HCT116 (cell line): Measurements from ENCODE around the gene RAB40C. TPM values are rescaled to one million over a fixed set of nuclear protein-coding genes. Genes with fewer than 3 reads are reported as not detected.

Source experiments
- ATAC-seq: fragments of 200-7000 bp; cut with Tn5 transposase; 2 replicates; pipeline ENCODE4 v1.9.1; 2020; ENCODE audit warnings: mild to moderate bottlenecking, moderate library complexity
- BruUV-seq: library from RNA; stranded (reverse); fragments of 400-500 nt; replicated peaks from 2 replicates; lab custom pipeline; 2021; lab: Mats Ljungman, UMichigan
- CTCF ChIA-PET: fragments of 300-600 bp; sonication (Branson Sonifier 250); formaldehyde crosslinking; loops from one replicate; lab custom pipeline; 2021; ENCODE audit warnings: antibody characterized with exemption; lab: Charles Lee
- POLR2A ChIA-PET: fragments of 300-600, 350-600 bp; sonication (Branson Sonifier 250); formaldehyde crosslinking; loops from one replicate; lab custom pipeline; 2021; ENCODE audit warnings: antibody characterized with exemption; lab: Charles Lee
- RAD21 ChIA-PET, 2 experiments: fragments of 300-600 bp; sonication (Branson Sonifier 250); formaldehyde crosslinking; loops; one replicate each; lab custom pipeline; 2023; ENCODE audit warnings: low total read pairs in 2 of 2; ENCODE audit not compliant: uncharacterized antibody in 2 of 2, unreplicated experiment in 2 of 2, low non-redundant PET in 1 of 2; lab: Charles Lee
- DNase-seq: peaks from one replicate; pipeline ENCODE4 v3.0.0-alpha.2; 2010; ENCODE audit warnings: low read depth, low spot score
- H2AFZ ChIP-seq: fragments of 200-600 bp; shearing (Covaris generic), sonication (generic); 2 replicates; pipeline ENCODE4 v1.6.1; 2017; ENCODE audit warnings: low read depth, mixed run types, mixed read lengths, antibody characterized with exemption, low read length; ENCODE audit not compliant: poor library complexity, severe bottlenecking
- H3K27ac ChIP-seq: 2 replicates; pipeline ENCODE4 v1.5.1; 2012; ENCODE audit warnings: low read depth, low read length
- H3K27me3 ChIP-seq: fragments of 200-600 bp; sonication (generic); 2 replicates; pipeline ENCODE4 v1.6.1; 2016; ENCODE audit warnings: mixed run types, low read length, mixed read lengths; ENCODE audit not compliant: insufficient read depth
- H3K36me3 ChIP-seq, 2 experiments: fragments of 200-500 bp in 1 of 2; fragments of 200-600 bp in 1 of 2; sonication (Bioruptor generic) in 1 of 2; sonication (generic) in 1 of 2; 2 replicates each; pipeline versions ENCODE4 v1.5.1 to v1.6.1; 2014 to 2016; ENCODE audit warnings: low read length in 2 of 2, inconsistent platforms in 1 of 2, mixed read lengths in 1 of 2, mixed run types in 1 of 2; ENCODE audit not compliant: insufficient read depth in 2 of 2, control insufficient read depth in 1 of 2
- H3K4me1 ChIP-seq, 2 experiments: fragments of 200-600 bp in 1 of 2; sonication (generic) in 1 of 2; 2 replicates each; pipeline versions ENCODE4 v1.5.1 to v1.6.1; 2012 to 2017; ENCODE audit warnings: low read length in 2 of 2, inconsistent platforms in 1 of 2, mild to moderate bottlenecking in 1 of 2, mixed read lengths in 1 of 2, mixed run types in 1 of 2, moderate library complexity in 1 of 2; ENCODE audit not compliant: insufficient read depth in 2 of 2, control insufficient read depth in 1 of 2
- H3K4me2 ChIP-seq: fragments of 200-600 bp; sonication (generic); 2 replicates; pipeline ENCODE4 v1.6.1; 2017; ENCODE audit warnings: mixed run types, low read length, mixed read lengths
- H3K4me3 ChIP-seq, 2 experiments: fragments of 200-600 bp in 1 of 2; sonication (generic) in 1 of 2; replicated peaks in 1 of 2; 2 replicates each; pipeline ENCODE4 v1.5.1; 2011 to 2016; ENCODE audit warnings: low read length in 2 of 2, control low read depth in 1 of 2, low read depth in 1 of 2, mild to moderate bottlenecking in 1 of 2, mixed read lengths in 1 of 2, mixed run types in 1 of 2
- H3K79me2 ChIP-seq: fragments of 200-600 bp; sonication (generic); 2 replicates; pipeline ENCODE4 v1.6.1; 2017; ENCODE audit warnings: mild to moderate bottlenecking, mixed run types, low read length, moderate library complexity, mixed read lengths; ENCODE audit not compliant: insufficient read depth
- H3K9ac ChIP-seq: fragments of 200-600 bp; sonication (generic); 2 replicates; pipeline ENCODE4 v1.6.1; 2016; ENCODE audit warnings: low read length, mixed read lengths
- H3K9me2 ChIP-seq: fragments of 200-600 bp; sonication (generic), shearing (Covaris generic); 2 replicates; pipeline ENCODE4 v1.6.1; 2017; ENCODE audit warnings: mixed run types, mild to moderate bottlenecking, moderate library complexity; ENCODE audit not compliant: insufficient read depth
- H3K9me3 ChIP-seq, 2 experiments: fragments of 200-500 bp in 1 of 2; fragments of 200-600 bp in 1 of 2; sonication (Bioruptor generic) in 1 of 2; sonication (generic) in 1 of 2; 2 replicates each; pipeline ENCODE4 v1.6.1; 2014 to 2017; ENCODE audit warnings: low read length in 2 of 2, mixed read lengths in 2 of 2, inconsistent platforms in 1 of 2, low read depth in 1 of 2, mild to moderate bottlenecking in 1 of 2, mixed run types in 1 of 2, moderate library complexity in 1 of 2; ENCODE audit not compliant: control insufficient read depth in 1 of 2, insufficient read depth in 1 of 2
- H4K20me1 ChIP-seq: fragments of 200-600 bp; sonication (generic), shearing (Covaris generic); 2 replicates; pipeline ENCODE4 v1.6.1; 2017; ENCODE audit warnings: mixed run types, mild to moderate bottlenecking, moderate library complexity; ENCODE audit not compliant: insufficient read depth
- CEBPB ChIP-seq: IDR thresholded peaks from 2 replicates; pipeline ENCODE4 v1.6.1; 2012; ENCODE audit warnings: low read depth
- FOSL1 ChIP-seq: IDR thresholded peaks from 2 replicates; pipeline ENCODE4 v1.6.1; 2012; ENCODE audit warnings: low read depth
- JUND ChIP-seq: IDR thresholded peaks from 2 replicates; pipeline ENCODE4 v1.6.1; 2012
- POLR2AphosphoS5 ChIP-seq: IDR thresholded peaks from 2 replicates; pipeline ENCODE4 v1.6.1; 2011; ENCODE audit warnings: mild to moderate bottlenecking, low read depth, low read length, moderate library complexity
- SIN3A ChIP-seq: IDR thresholded peaks from 2 replicates; pipeline ENCODE4 v1.6.1; 2012; ENCODE audit warnings: low read depth
- SRF ChIP-seq: IDR thresholded peaks from 2 replicates; pipeline ENCODE4 v1.6.1; 2012; ENCODE audit warnings: low read depth
- ZFX ChIP-seq: fragments of 450-650 bp; IDR thresholded peaks from 2 replicates; pipeline ENCODE4 v1.6.1; 2017
- intact Hi-C: fragments of 100-400 bp; cut with micrococcal nuclease; formaldehyde crosslinking; loops from 2 replicates; pipeline ENCODE4 v1.10.0; 2022
- total RNA-seq: library from RNA; stranded (reverse); gene quantifications from one replicate; pipeline ENCODE4 v1.2.1, GENCODE V29; 2021; ENCODE audit not compliant: unreplicated experiment
- TF ChIP-seq, protein P1 (sequence below), 3 experiments: fragments of 200-600 bp in 1 of 3; sonication (generic) in 1 of 3; IDR thresholded peaks in 2 of 3; conservative IDR thresholded peaks in 1 of 3; 2 replicates each; pipeline ENCODE4 v1.5.1; 2012 to 2017; ENCODE audit warnings: low read depth in 2 of 3, low read length in 2 of 3, antibody characterized with exemption in 1 of 3, borderline replicate concordance in 1 of 3, control low read depth in 1 of 3, mild to moderate bottlenecking in 1 of 3, mixed read lengths in 1 of 3, mixed run types in 1 of 3, moderate library complexity in 1 of 3; ENCODE audit not compliant: insufficient read depth in 1 of 3

Gene RAB40C
- total RNA-seq, 1 experiment from 2014 or later, result 14.1 TPM

DNA sequence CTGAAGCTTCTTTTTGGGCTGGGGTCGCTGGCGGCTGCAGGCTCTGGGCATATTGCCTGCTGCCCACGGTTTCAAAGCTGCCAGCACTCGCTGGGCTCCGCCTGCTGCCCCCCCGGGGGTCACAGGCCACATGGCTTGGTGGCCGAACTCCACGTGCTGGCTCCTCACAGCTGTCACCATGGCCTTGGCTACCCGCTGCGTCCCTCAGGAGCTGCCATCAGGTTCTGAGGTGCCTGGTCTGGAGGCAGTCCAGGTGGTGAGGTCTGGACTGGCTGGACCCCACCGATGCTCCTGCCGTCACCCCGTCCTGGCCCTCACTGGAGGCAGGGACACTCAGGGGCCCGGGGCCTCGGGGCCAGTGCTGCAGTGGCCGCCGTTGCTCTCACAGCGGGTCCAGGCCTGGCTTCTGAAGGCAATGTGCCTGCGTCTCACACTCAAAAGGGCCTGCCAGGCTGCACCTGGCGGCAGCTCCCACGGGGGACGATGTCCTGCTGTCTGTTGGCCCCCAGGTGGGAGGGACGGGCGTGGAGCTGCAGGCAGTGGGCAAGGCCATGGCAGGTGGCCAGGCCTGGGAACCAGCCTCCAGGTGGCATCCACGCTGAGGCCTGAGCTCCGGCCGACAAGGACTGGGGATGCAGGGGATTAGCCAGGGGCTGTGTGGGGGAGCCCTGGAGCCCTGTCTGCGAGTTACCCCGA, 49.1 kb upstream of the RAB40C start:
- ATAC-seq (no peak), DNase-seq (no peak)
- TF ChIP-seq SRF (no peak), CEBPB (no peak), POLR2AphosphoS5 (no peak), ZFX (no peak), FOSL1 (no peak), JUND (no peak), SIN3A (no peak)
- TF ChIP-seq, protein P1, sequence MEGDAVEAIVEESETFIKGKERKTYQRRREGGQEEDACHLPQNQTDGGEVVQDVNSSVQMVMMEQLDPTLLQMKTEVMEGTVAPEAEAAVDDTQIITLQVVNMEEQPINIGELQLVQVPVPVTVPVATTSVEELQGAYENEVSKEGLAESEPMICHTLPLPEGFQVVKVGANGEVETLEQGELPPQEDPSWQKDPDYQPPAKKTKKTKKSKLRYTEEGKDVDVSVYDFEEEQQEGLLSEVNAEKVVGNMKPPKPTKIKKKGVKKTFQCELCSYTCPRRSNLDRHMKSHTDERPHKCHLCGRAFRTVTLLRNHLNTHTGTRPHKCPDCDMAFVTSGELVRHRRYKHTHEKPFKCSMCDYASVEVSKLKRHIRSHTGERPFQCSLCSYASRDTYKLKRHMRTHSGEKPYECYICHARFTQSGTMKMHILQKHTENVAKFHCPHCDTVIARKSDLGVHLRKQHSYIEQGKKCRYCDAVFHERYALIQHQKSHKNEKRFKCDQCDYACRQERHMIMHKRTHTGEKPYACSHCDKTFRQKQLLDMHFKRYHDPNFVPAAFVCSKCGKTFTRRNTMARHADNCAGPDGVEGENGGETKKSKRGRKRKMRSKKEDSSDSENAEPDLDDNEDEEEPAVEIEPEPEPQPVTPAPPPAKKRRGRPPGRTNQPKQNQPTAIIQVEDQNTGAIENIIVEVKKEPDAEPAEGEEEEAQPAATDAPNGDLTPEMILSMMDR (IDR thresholded peaks at IDR 0.05 in 2 of 3, conservative IDR thresholded peaks at IDR 0.05 in 1 of 3; ENCODE audit: borderline replicate concordance in 1 of 3, insufficient read depth in 1 of 3, low read depth in 2 of 3, low read length in 2 of 3), result no peak
- no peak overlapping the region for H2AFZ ChIP-seq
- no peak overlapping the region for H3K4me3 ChIP-seq
- no peaks in the 10 kb centered on the region for H4K20me1 ChIP-seq
- no peaks in the 10 kb centered on the region for H3K9me2 ChIP-seq
- H3K4me1 ChIP-seq, result peaks cover 1 to 8% of the 10 kb centered on the region in 2 experiments; a peak in 3 of 4 replicates
- H3K79me2 ChIP-seq, result peaks cover 66% of the 10 kb centered on the region
- ChIA-PET RAD21 (no interaction called here), POLR2A (no interaction called here), CTCF (no interaction called here)
- no peak overlapping the region for H3K27ac ChIP-seq
- intact Hi-C loops, result no loop called here
- H3K36me3 ChIP-seq, result no peaks in the 10 kb centered on the region
- H3K27me3 ChIP-seq, result no peaks in the 10 kb centered on the region
- BruUV-seq, result no TSS peak
- no peak overlapping the region for H3K9ac ChIP-seq
- no peak overlapping the region for H3K4me2 ChIP-seq
- H3K9me3 ChIP-seq, result no peaks in the 10 kb centered on the region
